Fibroblast of skin of abdomen (primary cell): ENCODE results near the gene GPC6.

ENCODE experiments used
- DNase-seq: peaks from one replicate; pipeline ENCODE4 v3.0.0-alpha.2; 2013

The GPC6 gene

DNA sequence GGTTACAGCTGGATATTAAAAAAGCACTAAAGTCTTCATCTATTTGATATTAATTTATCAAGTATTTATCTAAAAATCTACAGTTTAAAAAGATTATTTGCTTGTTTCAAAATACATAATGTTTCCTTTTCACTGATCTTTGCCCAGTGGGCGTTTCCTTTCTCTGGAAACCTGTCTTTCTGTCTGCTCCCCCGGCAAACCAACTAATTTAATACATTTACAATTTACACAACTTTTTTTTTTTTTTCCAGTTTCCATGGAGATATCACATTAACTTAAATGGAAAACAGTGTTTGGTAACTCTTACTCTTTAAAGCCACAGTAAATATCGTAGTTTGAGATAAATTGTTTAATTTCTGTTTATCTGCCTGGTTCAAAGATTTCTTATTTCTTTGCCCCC lies 5.3 kb downstream of the GPC6 start:
- DNase-seq = no peak

DNA sequence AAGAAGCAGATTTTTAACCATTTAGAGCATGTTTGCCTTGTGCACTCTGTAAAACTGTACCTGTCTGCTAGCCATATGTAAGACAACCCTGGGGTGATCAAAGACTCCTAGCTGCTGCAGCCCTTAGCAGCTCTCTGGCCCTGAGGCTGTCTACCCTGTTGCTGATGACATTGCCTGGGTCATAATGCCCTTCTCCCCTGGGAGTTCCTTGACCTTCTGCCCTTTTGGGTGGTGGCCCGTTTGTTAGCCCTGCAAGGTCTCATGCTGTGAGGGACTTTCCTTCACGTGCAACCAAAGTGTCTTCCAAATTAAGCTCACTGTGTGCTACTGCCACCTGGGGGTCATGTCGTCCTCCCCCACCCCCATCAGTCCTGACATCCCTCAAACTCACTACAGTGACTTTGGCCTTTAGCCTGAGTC lies 7.4 kb downstream of the GPC6 start:
- DNase-seq = no peak

DNA sequence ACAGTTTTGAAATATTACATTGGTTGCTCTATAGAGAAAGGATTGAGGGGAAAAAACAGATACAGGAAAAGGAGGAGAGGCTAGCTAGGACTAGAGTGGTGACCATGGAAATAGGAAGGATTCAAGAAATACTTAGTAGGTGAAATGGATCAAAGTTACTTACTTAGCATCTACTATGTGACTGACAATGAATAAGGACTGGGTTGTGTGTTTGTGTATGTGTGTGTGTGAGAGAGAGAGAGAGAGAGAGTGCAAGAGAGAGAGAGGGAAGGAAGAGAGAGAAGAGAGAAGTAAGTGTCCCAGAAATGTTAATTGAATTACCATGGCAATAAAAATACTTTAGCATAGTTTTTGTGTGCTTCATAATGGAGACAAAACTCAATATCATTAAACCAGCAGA lies 7.9 kb downstream of the GPC6 start:
- DNase-seq = no peak

DNA sequence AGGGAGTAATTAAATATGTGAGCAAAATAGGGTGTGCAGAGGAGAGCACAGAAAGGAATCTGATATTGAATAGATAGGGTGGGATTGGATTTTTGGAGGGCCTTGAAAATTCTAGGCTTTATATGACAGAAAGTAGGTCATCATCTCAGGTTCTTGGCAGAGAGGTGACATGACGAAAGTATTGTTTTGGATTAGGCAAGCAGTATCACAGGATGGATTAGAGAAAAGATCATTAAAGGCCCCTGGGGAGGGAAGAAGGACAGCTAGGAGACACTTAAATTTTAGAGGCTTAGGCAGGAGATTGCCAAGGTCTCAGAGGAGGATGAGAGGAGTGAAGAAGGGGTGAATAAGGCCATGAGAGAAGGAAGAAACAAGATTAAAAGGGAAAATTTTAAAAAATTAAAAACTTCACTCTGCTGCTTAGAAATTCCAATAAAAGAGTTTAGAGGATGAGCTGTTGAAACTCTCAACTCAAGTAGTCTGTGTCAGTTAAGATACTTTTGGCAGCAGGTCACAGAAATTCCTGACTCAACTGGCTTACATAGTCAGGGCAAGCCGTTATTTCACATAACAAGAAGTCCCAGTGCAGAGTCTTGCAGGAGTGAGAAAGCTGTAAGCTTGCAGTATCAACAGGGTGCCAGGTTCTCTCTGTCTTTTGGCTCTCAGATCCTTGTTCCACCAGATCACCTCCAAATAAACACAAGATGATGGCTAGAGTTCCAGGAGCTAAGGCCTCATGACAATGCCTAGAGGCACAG lies 8.8 kb downstream of the GPC6 start:
- DNase-seq = peak; percentile 78

GRCh38 chr13:93238711-93239110 lies 12.1 kb downstream of the GPC6 start:
- DNase-seq = no peak

DNA sequence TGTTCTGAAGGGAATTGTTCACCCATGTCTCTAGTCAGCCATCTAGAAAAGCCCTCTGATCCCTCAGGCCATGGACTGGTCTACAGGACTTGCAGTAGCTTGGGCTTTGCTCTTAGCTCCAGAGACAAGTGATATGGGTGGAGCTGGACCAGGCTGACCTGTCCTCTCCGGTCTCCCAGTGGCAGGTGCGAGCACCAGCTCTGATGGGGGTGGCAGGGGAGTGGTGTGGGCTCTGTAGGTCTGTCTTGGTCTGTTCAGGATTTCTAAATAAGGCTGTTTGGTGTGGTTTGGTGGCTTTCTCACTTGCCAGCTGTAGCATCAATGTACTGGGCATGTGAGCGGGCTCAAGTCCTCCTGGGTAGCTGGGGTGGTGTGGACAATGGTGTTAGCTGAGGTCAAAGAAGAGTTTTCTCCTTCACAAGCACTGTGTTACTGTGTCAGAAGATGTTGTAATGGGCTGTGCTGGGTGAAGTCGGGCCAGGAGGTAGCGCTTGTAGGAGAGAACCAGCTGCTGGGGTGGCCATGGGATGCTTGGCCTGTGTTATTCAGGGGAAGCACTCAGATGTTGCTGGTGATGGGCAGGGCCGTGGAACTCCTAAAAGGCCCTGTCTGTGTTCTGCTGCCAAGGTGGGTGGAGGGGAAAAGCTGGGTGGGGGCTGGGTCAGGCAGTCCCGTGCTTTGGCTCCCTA lies 16.9 kb downstream of the GPC6 start:
- DNase-seq = no peak

DNA sequence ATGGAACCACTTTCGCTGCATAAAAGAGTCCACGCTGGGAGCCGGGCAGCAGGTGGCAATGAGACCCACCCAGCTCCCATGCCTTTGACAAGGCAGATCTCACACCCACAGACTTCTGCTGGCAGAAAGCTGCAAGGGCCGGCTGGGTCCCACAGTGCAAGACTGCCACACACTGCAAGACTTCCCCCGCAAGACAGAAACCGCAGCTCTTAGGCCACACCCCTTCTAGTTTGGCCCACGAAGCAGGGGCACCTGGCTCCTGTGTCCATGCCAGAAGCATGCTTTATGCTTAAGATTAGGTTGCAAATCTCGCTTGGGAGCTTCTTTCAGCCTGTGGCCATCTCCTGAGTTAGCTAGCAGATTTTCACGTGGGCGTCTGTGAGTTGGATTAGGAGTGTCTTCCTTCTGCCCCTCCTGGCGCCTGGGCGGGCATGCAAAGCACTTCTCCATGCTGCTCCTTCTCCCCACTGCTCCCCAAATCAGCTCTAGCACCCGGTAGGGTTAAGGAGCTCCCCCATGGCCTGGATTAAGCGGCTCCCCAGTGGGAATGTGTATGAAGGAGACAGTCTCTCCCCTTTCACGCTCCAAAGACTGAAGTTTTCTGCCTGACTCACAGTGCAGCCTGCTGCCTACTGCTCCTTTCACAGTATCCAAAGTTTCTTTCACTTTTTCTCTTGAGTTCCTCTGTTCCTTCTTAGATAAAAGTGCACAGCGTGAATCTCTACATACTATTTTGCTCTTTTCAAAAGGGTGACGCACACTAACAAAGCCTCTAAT lies 17.7 kb downstream of the GPC6 start:
- peak; percentile 68 for DNase-seq

- peak; percentile 74 for DNase-seq
Observed at GRCh38 chr13:93244918-93245280, 18.3 kb downstream of the GPC6 start.

DNA sequence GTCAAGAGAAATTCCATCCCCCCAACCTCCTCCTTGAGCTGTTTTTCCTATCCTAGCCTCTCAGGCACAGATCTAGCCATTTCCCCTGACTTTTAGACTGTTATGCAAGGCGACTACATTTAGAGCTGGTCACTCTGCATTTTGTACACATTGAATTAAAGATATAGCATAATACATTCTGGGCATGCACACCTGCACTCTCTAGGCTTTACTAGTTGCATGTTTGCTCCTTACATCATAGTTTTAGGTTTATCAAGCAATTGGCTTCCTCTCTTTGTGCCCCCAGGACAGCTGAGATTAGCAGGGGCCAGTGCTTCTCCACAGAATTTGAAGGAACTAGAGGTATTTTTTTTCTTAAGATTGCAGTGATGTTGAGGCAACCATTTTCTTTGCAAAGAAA lies 19.5 kb downstream of the GPC6 start:
- DNase-seq = no peak

DNA sequence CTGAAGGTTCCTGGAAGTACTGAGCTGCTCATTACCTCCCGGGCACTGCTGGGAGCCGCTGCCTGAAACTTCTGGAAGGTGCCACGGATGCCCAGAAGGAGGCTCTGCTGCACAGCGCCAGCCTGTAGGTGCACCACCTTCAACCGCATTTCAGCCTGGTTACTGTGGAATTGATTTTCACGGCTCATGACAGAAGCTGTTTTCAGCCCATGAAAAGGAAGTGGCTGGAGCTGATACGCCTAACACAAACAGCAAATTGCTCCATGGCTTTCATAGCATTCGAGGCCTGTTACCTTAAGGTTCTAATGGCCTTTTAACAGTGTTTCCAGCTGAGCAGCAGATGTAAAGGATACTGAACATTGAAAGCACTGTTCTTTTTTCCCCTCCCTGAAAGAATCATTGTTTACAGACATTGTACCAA lies 22.0 kb downstream of the GPC6 start:
- peak; percentile 65 for DNase-seq

GRCh38 chr13:93249364-93250306 lies 23.0 kb downstream of the GPC6 start:
- peak; percentile 87 for DNase-seq

DNA sequence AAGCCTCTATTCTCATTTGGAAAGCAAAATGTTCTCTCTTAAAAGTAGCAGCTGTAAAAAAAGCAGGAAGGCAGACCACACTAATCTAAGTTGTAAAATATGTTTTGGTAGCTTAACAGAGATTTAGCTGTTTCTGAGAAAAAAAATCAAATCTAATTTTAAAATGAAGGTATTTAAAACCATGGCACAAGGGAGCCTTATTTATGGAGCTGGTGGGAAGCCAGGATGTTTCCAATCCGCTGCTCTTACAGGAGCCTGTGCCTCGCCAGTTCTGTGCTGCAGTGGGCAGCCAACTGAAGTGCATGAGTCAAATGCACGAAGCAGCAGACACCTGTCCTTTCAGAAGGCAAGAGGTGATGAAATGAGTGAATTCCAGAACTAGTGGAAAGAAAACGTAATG lies 28.2 kb downstream of the GPC6 start:
- no peak for DNase-seq

DNA sequence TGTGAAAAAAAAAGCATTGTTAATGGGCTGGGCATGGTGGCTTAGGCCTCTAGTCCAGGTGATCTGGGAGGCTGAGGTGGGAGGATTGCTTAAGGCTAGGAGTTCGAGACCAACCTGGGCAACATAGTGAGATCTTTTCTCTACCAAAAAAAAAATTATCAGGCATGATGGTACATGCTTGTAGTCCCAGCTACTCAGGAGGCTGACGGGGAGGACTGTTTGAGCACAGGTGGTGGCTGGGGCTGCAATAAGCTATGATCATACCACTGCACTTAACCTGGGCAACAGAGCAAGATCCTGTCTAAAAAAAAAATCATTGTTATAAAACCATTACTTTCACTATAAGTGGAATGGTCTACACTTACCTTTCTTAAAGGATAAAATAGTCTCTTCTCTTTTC lies 30.4 kb downstream of the GPC6 start:
- DNase-seq = no peak

- DNase-seq = no peak
Observed at GRCh38 chr13:93259527-93260080, 33.0 kb downstream of the GPC6 start.

DNA sequence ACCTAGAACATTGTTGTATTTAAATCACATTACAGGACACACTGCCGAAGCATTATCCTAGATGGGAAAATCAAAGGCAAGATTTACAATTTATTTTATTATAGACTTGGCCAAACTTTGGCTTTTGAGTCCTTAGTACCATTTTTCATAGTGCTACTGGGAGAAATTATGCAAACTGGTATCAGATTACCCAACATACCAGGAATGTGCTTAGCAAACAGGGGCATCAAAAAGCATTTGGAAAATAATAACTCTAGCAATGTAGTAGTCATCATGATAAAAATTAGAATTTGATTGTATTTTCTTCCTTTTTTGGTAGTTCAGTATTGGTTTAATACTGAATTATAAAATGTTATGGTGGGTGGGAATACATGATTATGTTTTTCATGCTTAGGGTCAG lies 34.0 kb downstream of the GPC6 start:
- DNase-seq = no peak

- peak; percentile 88 for DNase-seq
Observed at GRCh38 chr13:93262729-93263345, 36.2 kb downstream of the GPC6 start.

GRCh38 chr13:93264876-93265275 lies 38.3 kb downstream of the GPC6 start:
- no peak for DNase-seq

GRCh38 chr13:93265800-93266199 lies 39.2 kb downstream of the GPC6 start:
- DNase-seq = no peak

- DNase-seq = no peak
Observed at GRCh38 chr13:93266681-93267080, 40.1 kb downstream of the GPC6 start.

DNA sequence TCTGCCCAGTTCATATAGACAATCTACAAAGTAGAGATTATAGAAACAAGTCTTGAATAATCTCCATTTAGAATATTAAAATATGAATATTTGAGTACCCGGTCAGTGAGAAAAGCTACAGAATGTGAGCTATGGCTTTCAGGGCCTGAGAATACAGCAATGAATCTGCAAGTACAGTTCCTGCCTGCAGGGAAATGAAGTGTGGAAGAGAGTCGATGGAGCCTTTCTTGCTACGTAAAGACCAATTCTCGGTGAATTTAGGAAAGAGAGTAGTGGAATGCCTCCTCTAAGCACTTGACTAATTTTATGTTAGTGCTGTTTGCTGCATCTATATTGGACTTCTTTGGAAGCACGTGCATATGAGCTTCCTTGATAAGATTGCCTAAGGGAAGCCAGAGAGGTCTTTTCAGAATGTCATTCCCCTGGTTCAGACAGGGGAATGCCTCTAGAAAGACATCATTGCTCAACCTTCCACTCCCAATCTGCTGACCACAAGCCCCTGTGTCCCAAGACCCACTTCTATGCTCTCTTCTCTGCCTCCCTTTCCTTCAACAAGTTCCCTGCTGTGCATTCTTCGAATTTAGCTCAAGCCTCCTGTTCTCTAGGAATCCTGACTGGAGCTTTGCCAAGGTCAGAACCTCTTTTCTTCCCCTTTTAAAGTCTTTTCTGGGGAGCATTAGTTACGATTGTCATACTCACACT lies 41.9 kb downstream of the GPC6 start:
- no peak for DNase-seq
